GM12878 (cell line): Measurements from ENCODE around the gene KDM3B. TPM values are rescaled to one million over a fixed set of nuclear protein-coding genes. Genes with fewer than 3 reads are reported as not detected.
A peak's percentile ranks its signal among the peaks of the same experiment; 100 is the strongest.

Experiments used
- ATAC-seq: fragments of 200-7000 bp; cut with Tn5 transposase; 3 replicates; pipeline ENCODE4 v1.9.1; 2020; ENCODE audit warnings: mild to moderate bottlenecking, moderate library complexity
- BruUV-seq: library from RNA; stranded (reverse); fragments of 400-500 nt; replicated peaks from 2 replicates; lab custom pipeline; 2021; lab: Mats Ljungman, UMichigan
- CTCF ChIA-PET: fragments of 300-600 bp; sonication (Branson Sonifier 250); formaldehyde crosslinking; extraction: SDS; loops from one replicate; lab custom pipeline; 2021; ENCODE audit warnings: inconsistent platforms; lab: Yijun Ruan, JAX
- POLR2A ChIA-PET: fragments of 350-600 bp; formaldehyde crosslinking; extraction: SDS; loops from one replicate; lab custom pipeline; 2021; ENCODE audit warnings: inconsistent platforms; lab: Charles Lee
- RAD21 ChIA-PET: fragments of 300-600 bp; sonication (Branson Sonifier 250); formaldehyde crosslinking; loops from one replicate; lab custom pipeline; 2023; ENCODE audit warnings: antibody characterized with exemption; ENCODE audit not compliant: unreplicated experiment; lab: Charles Lee
- SMC1A ChIA-PET: fragments of 300-600 bp; sonication (Branson Sonifier 250); formaldehyde crosslinking; loops from one replicate; lab custom pipeline; 2023; ENCODE audit not compliant: unreplicated experiment, uncharacterized antibody; lab: Charles Lee
- DNase-seq: peaks from one replicate; pipeline ENCODE4 v3.0.0-alpha.2; 2011; ENCODE audit warnings: low read depth, low spot score
- FAIRE-seq: peaks from 3 replicates; lab custom pipeline; 2011; peaks lifted over from hg19 to GRCh38; lab: Jason Lieb, UNC
- H2AFZ ChIP-seq: 2 replicates; pipeline ENCODE4 v1.6.0; 2011; ENCODE audit warnings: low read depth, low read length, control low read depth; ENCODE audit not compliant: control insufficient read depth
- H3K27ac ChIP-seq: 2 replicates; pipeline ENCODE4 v1.5.1; 2011; ENCODE audit warnings: control low read depth; ENCODE audit not compliant: control insufficient read depth, insufficient read depth
- H3K27me3 ChIP-seq, 2 experiments: replicated peaks in 1 of 2; 2 replicates each; pipeline versions ENCODE4 v1.6.0 to v1.6.1; 2011; ENCODE audit warnings: low read length in 1 of 2; ENCODE audit not compliant: control insufficient read depth in 2 of 2, insufficient read depth in 2 of 2
- H3K36me3 ChIP-seq, 2 experiments: 2 replicates each; pipeline ENCODE4 v1.5.1; 2011; ENCODE audit warnings: low read length in 1 of 2; ENCODE audit not compliant: control insufficient read depth in 2 of 2, insufficient read depth in 2 of 2
- H3K4me1 ChIP-seq: 2 replicates; pipeline ENCODE4 v1.6.1; 2011; ENCODE audit warnings: mild to moderate bottlenecking, low read length, moderate library complexity, mixed read lengths; ENCODE audit not compliant: control insufficient read depth, insufficient read depth
- H3K4me2 ChIP-seq: 2 replicates; pipeline ENCODE4 v1.6.0; 2011; ENCODE audit warnings: control low read depth; ENCODE audit not compliant: control insufficient read depth, insufficient read depth
- H3K4me3 ChIP-seq: fragments of 200-600 bp; sonication (generic); 2 replicates; pipeline ENCODE4 v1.5.1; 2016
- H3K79me2 ChIP-seq: 2 replicates; pipeline ENCODE4 v1.6.0; 2011; ENCODE audit warnings: low read length; ENCODE audit not compliant: control insufficient read depth, insufficient read depth
- H3K9ac ChIP-seq: 2 replicates; pipeline ENCODE4 v1.8.0; 2011; ENCODE audit warnings: low read length, control low read depth, mixed read lengths; ENCODE audit not compliant: control insufficient read depth, insufficient read depth
- H3K9me3 ChIP-seq: replicated peaks from 3 replicates; pipeline ENCODE4 v1.5.1; 2011; ENCODE audit warnings: mild to moderate bottlenecking, low read length; ENCODE audit not compliant: control insufficient read depth, insufficient read depth
- H4K20me1 ChIP-seq: 2 replicates; pipeline ENCODE4 v1.6.0; 2011; ENCODE audit not compliant: control insufficient read depth, insufficient read depth
- BCL11A ChIP-seq: IDR thresholded peaks from 2 replicates; pipeline ENCODE4 v1.6.1; 2011; ENCODE audit warnings: low read depth, low read length
- BMI1 ChIP-seq: fragments of 450-650 bp; IDR thresholded peaks from 2 replicates; pipeline ENCODE4 v1.6.1; 2016; ENCODE audit warnings: mild to moderate bottlenecking, moderate library complexity, borderline replicate concordance
- CHD2 ChIP-seq: IDR thresholded peaks from 2 replicates; pipeline ENCODE4 v1.6.1; 2011; ENCODE audit warnings: low read depth, low read length, improper control_type of control experiment, borderline replicate concordance
- EGR1 ChIP-seq, 2 experiments: IDR thresholded peaks; 1 replicate in 1 of 2; 2 replicates in 1 of 2; pipeline ENCODE4 v1.6.1; 2011 to 2012; ENCODE audit warnings: low read depth in 2 of 2, low read length in 2 of 2, borderline replicate concordance in 1 of 2, mild to moderate bottlenecking in 1 of 2, moderate library complexity in 1 of 2
- EP300 ChIP-seq, 2 experiments: fragments of 150-350 bp in 1 of 2; IDR thresholded peaks; 2 replicates each; pipeline ENCODE4 v1.6.1; 2011 to 2012; ENCODE audit warnings: low read depth in 2 of 2, low read length in 2 of 2, borderline replicate concordance in 1 of 2, improper control_type of control experiment in 1 of 2, inconsistent platforms in 1 of 2; ENCODE audit not compliant: control insufficient read depth in 1 of 2
- GATAD2B ChIP-seq: fragments of 450-650 bp; conservative IDR thresholded peaks from 2 replicates; pipeline ENCODE4 v1.6.1; 2017; ENCODE audit warnings: low read depth, mild to moderate bottlenecking, moderate library complexity
- IKZF2 ChIP-seq, 2 experiments: fragments of 450-650 bp; IDR thresholded peaks; 2 replicates each; pipeline ENCODE4 v1.6.1; 2017; ENCODE audit warnings: mild to moderate bottlenecking in 2 of 2, moderate library complexity in 2 of 2
- JUNB ChIP-seq: IDR thresholded peaks from 2 replicates; pipeline ENCODE4 v1.6.1; 2016; ENCODE audit warnings: antibody characterized with exemption, mild to moderate bottlenecking
- JUND ChIP-seq: IDR thresholded peaks from 2 replicates; pipeline ENCODE4 v1.6.1; 2012; ENCODE audit warnings: low read depth, mild to moderate bottlenecking, low read length, improper control_type of control experiment, moderate library complexity
- PAX5 ChIP-seq: IDR thresholded peaks from 2 replicates; pipeline ENCODE4 v1.6.1; 2011; ENCODE audit warnings: low read depth, low read length, borderline replicate concordance
- RUNX3 ChIP-seq: IDR thresholded peaks from 2 replicates; pipeline ENCODE4 v1.6.1; 2012; ENCODE audit warnings: low read length, inconsistent platforms
- TARDBP ChIP-seq: IDR thresholded peaks from 2 replicates; pipeline ENCODE4 v1.6.1; 2016; ENCODE audit warnings: borderline replicate concordance
- TCF3 ChIP-seq: IDR thresholded peaks from 2 replicates; pipeline ENCODE4 v1.6.1; 2012; ENCODE audit warnings: low read depth, mild to moderate bottlenecking, low read length, borderline replicate concordance; ENCODE audit not compliant: insufficient read depth
- YY1 ChIP-seq: IDR thresholded peaks from 2 replicates; pipeline ENCODE4 v1.6.1; 2011; ENCODE audit warnings: low read depth, mild to moderate bottlenecking, low read length
- WGBS: methylation state at CpG from one replicate; pipeline ENCODE4 v1.1.6; 2016; ENCODE audit warnings: low lambda C conversion rate; ENCODE audit not compliant: insufficient replicate concordance, insufficient coverage; ENCODE audit errors: missing lambda C conversion rate; 5-methylcytosine and 5-hydroxymethylcytosine counted together
- in situ Hi-C: fragments of 300-500 bp; cut with MboI; formaldehyde crosslinking; loops from 9 replicates; pipeline ENCODE4 v1.14.3; 2018; ENCODE audit warnings: mixed read lengths
- intact Hi-C: fragments of 100-400 bp; cut with micrococcal nuclease; formaldehyde crosslinking; loops from one replicate; pipeline ENCODE4 v1.14.2; 2022; ENCODE audit not compliant: unreplicated experiment
- polyA plus RNA-seq, 11 experiments: library from polyadenylated mRNA; depleted of rRNA in 4 of 11; unstranded in 6 of 11; stranded (reverse) in 5 of 11; fragments of >200 nt; fragmentation: Nextera tagmentation in 4 of 11; fragmentation: Illumina TruSeq in 1 of 11; extraction: Ambion mirVana in 4 of 11; extraction: Trizol in 1 of 11; gene quantifications; 1 replicate in 1 of 11; 2 replicates in 10 of 11; pipeline versions ENCODE4 v1.2.1 to v1.2.3, GENCODE V29; 2011 to 2016; ENCODE audit warnings: inconsistent platforms in 2 of 11, missing spikeins in 2 of 11, low read depth in 1 of 11
- total RNA-seq, 4 experiments: library from RNA; depleted of rRNA in 3 of 4; stranded (reverse); fragments of >200 nt in 3 of 4; fragmentation: Illumina TruSeq in 1 of 4; extraction: Trizol in 1 of 4; gene quantifications; 2 replicates each; pipeline versions ENCODE4 v1.2.1 to v1.2.3, GENCODE V29; 2013 to 2021
- TF ChIP-seq, protein P1 (sequence below): fragments of 450-650 bp; IDR thresholded peaks from 2 replicates; pipeline ENCODE4 v1.6.1; 2018; ENCODE audit warnings: borderline replicate concordance, mild to moderate bottlenecking; ENCODE audit not compliant: partially characterized antibody
- TF ChIP-seq, protein P2 (sequence below): IDR thresholded peaks from 2 replicates; pipeline ENCODE4 v1.6.1; 2012; ENCODE audit warnings: low read length, inconsistent platforms

The KDM3B gene
- total and polyA plus RNA-seq, 10 of the 15 experiments (the other 5 are each of a cell fraction or from before 2014, with no cell fraction given) = 8.5 to 45.7 (median 29.0) TPM

DNA sequence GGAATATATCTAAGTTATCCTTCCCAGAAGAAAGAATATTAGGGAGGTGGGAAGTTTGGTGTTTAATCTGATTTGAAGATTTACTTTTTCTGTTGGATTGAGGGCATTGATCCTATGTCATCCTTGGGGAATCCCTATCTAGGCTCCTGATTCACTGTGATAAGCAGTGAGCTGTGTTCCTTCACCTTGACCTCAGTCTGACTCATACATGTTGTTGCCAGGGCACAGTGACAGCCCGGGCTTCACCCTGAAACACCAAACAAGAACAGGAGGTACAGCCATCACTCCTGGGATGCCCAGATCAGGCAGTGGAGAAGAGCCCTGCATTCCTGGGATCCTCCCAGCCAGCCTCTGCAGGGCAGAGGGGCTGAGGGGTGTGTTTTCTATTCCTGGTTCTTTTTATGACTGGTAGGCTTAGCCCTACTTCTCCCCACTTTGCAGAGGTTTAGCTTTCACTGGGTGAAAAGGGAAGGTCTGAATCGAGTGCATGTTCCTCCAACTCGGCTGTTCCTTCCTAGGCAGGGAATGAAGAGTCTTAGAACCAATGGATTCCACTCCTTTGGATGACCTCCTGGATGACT, 17.5 kb upstream of the KDM3B start (continued):
- TF ChIP-seq TCF3 (no peak), RUNX3 (no peak)

DNA sequence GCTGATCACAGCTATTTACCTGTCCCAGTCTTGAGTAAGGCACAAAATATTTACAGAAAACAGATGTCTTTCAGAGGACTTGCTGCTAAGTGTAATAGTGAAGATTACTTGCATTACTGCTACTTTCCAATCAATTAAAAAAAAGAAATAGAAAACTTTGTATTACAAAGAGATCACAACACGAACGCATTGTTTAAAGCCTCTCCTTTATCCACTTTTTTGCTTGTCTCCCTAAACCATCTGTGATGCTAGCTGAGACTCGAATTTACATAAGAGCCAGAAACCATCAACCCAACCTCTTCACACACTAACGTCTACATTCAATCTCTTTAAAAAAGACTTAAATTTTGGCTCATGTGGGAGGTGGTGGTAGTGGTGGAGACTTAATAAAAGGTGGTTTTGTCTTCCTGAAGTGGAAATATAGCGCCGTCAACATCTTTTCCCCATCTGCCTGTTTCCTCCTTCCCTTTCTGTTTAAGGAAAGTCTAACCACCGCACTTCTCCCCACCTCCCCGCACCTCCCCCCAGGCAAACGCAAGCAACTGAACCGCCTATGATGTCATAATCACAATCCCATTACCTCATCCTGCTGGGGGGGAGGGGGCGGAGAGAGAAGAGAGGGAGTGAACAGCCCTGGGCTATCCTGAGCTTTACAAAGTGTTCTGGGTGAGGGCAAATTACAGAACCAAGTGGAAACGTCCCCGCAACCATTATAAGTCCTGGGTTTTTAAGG, 15.4 kb upstream of the KDM3B start:
- ATAC-seq = peak; percentile 41
- TF ChIP-seq BCL11A = peak; percentile 38; the same call in 1 of the 2 replicates
- TF ChIP-seq EP300 (IDR thresholded peaks at IDR 0.05; ENCODE audit: borderline replicate concordance in 1 of 2, control insufficient read depth in 1 of 2, low read depth in 2 of 2, low read length in 2 of 2) = 0 out of 4 replicates have a peak, but pooled peaks have one; percentile 5 to 36
- TF ChIP-seq BMI1 = no peak
- TF ChIP-seq PAX5 = peak; percentile 56; the same call in 1 of the 2 replicates
- TF ChIP-seq, protein P1, sequence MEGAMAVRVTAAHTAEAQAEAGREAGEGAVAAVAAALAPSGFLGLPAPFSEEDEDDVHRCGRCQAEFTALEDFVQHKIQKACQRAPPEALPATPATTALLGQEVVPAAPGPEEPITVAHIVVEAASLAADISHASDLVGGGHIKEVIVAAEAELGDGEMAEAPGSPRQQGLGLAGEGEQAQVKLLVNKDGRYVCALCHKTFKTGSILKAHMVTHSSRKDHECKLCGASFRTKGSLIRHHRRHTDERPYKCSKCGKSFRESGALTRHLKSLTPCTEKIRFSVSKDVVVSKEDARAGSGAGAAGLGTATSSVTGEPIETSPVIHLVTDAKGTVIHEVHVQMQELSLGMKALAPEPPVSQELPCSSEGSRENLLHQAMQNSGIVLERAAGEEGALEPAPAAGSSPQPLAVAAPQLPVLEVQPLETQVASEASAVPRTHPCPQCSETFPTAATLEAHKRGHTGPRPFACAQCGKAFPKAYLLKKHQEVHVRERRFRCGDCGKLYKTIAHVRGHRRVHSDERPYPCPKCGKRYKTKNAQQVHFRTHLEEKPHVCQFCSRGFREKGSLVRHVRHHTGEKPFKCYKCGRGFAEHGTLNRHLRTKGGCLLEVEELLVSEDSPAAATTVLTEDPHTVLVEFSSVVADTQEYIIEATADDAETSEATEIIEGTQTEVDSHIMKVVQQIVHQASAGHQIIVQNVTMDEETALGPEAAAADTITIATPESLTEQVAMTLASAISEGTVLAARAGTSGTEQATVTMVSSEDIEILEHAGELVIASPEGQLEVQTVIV = no peak
- no peak for TF ChIP-seq TARDBP
- peak; percentile 26 to 66 for TF ChIP-seq IKZF2 (IDR thresholded peaks at IDR 0.05)
- peak; percentile 81 for TF ChIP-seq CHD2
- peak in 1 of 2 experiments; percentile 51; a peak in 1 of 3 replicates for TF ChIP-seq EGR1 (IDR thresholded peaks at IDR 0.05; ENCODE audit: borderline replicate concordance in 1 of 2, low read depth in 2 of 2, low read length in 2 of 2)
- TF ChIP-seq JUNB = peak; percentile 76
- TF ChIP-seq GATAD2B = peak; percentile 37; the same call in 1 of the 2 replicates
- peak; percentile 14; the same call in 1 of the 2 replicates for TF ChIP-seq YY1
- TF ChIP-seq, protein P2, sequence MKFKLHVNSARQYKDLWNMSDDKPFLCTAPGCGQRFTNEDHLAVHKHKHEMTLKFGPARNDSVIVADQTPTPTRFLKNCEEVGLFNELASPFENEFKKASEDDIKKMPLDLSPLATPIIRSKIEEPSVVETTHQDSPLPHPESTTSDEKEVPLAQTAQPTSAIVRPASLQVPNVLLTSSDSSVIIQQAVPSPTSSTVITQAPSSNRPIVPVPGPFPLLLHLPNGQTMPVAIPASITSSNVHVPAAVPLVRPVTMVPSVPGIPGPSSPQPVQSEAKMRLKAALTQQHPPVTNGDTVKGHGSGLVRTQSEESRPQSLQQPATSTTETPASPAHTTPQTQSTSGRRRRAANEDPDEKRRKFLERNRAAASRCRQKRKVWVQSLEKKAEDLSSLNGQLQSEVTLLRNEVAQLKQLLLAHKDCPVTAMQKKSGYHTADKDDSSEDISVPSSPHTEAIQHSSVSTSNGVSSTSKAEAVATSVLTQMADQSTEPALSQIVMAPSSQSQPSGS = peak; percentile 100
- TF ChIP-seq RUNX3 = peak; percentile 31; the same call in 1 of the 2 replicates
- TF ChIP-seq JUND = no peak

More for the DNA sequence above, 15.4 kb upstream of the KDM3B start:
- Histone ChIP-seq H3K4me1 (no peaks in the 10 kb centered on the region), H3K4me2 (peak overlapping the region; percentile 75), H3K79me2 (peaks cover 35% of the 10 kb centered on the region), H3K9ac (peak overlapping the region; percentile 82), H3K36me3 (no peaks in the 10 kb centered on the region; a peak in 2 of 4 replicates), H3K4me3 (peak overlapping the region; percentile 90), H2AFZ (peak overlapping the region; percentile 96), H3K27ac (peak overlapping the region; percentile 96), H3K27me3 (no peaks in the 10 kb centered on the region), H3K9me3 (no peaks in the 10 kb centered on the region), H4K20me1 (0 out of 2 replicates have a peak, but pooled peaks cover 3% of the 10 kb centered on the region)
- POLR2A ChIA-PET = interaction anchor here (0.7 to 10.1 kb wide), 6 partner anchors 14 to 239 kb away, joined by 3 to 143 read pairs (median 4); partner anchors contain the start of genes BRD8, HSPA9 and KDM3B
- DNase-seq (no peak), FAIRE-seq (no peak)
- RAD21 ChIA-PET = interaction anchor here (2.4 kb wide), 1 partner anchor 16 kb away, joined by 22 read pairs; the partner anchor contains the start of gene KDM3B
- 18% methylated on average over 12 of the region's 13 CpGs for WGBS
- intact Hi-C loops (loop anchor here (1.0 to 5.0 kb wide), 3 partner anchors 15 to 205 kb away; partner anchors contain the start of genes BRD8, ETF1, KDM3B and KIF20A), in situ Hi-C loops (no loop called here)
- CTCF ChIA-PET = interaction anchor here (1.2 to 9.1 kb wide), 2 partner anchors 15 to 239 kb away, joined by 3 to 266 read pairs; partner anchors contain the start of gene KDM3B
- SMC1A ChIA-PET = interaction anchor here (0.6 to 6.1 kb wide), 4 partner anchors 16 to 159 kb away, joined by 3 to 102 read pairs (median 6); partner anchors contain the start of genes BRD8, KDM3B and KIF20A
- TSS peak; percentile 94 for BruUV-seq
